ENCODE results near the gene ACTRT3. TPM values are rescaled to one million over a fixed set of nuclear protein-coding genes. Genes with fewer than 3 reads are reported as not detected.

Gene ACTRT3
- total and polyA plus RNA-seq, 4 experiments from 2014 or later: 0.09 to 0.17 TPM; not detected in 2

DNA sequence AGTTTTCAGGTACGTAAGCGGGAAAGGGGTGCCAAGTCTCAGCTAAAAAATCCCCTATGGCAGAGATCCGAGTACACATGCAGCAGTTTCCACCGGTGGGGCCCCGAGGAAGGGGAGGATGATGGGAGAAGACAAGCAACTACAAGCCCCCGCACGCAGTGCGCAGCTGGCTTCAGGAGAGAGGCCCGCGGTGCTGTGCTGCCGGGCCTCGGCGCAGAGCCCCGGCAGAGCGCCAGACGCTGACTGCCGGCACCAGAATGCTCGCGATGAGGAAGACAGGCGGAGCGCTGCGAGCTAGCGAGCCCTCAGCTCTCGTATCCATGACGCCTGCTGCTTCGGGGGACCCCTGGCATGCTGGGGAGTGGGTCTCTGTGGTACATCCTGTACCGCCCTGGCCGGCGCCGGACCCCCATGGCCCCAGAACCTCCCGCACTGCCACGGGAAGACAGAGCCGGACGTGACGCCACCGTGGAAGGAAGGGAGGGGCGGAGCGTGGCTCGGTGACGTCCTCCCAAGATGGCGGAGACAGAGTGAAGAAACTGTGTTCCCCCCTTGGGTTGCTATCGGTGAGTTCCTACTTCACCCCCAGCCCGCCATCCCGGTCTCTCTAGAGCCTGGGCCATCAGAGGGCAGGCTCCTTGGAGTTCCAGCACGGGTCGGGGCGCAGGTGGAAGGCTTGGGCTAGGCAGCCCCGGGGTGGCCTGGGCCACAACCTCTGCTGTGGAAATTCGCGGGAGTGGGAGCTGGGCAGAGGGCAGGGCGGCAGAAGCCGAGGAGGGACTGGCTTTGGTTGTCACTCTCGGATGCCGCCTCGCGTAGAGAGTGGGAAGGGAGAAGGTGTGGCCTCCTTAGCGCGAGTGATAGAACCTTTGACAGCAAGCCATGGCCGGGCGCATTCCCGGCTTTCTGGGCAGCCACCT, 3.8 kb upstream of the ACTRT3 start, which contains the start of gene MYNN:
Gene MYNN (plus strand): TSS at position 500 of the 920 bp plus-strand sequence. CDS start 900 bp downstream, outside the sequence.
- Histone ChIP-seq H3K4me1 (ENCODE audit: insufficient read depth, low read length) (peaks cover 36% of the 10 kb centered on the region), H3K36me3 (ENCODE audit: insufficient read depth, low read length) (peaks cover 12% of the 10 kb centered on the region), H3K27me3 (ENCODE audit: insufficient read depth, low read length) (no peaks in the 10 kb centered on the region), H3K4me3 (ENCODE audit: low read length in 2 of 2) (peak within 1 kb of the TSS; percentile 83 to 94), H3K9me3 (ENCODE audit: control insufficient read depth in 1 of 2, low read length in 2 of 2) (no peaks in the 10 kb centered on the region), H3K27ac (ENCODE audit: low read depth, low read length) (peak within 1 kb of the TSS; percentile 99)
- H3K36me3 Mint-ChIP-seq: peaks cover 22 to 58% of the 10 kb centered on the region in 2 donors
- H3K27me3 Mint-ChIP-seq: peaks cover 0 to 11% of the 10 kb centered on the region in 2 donors
- peak within 1 kb of the TSS; percentile 98 to 100 (median 99) for H3K27ac Mint-ChIP-seq
- POLR2A ChIA-PET (ENCODE audit: partially characterized antibody): interaction anchor here (0.6 to 3.7 kb wide), 18 partner anchors 10 to 1538 kb away, joined by 3 to 120 read pairs (median 6); partner anchors contain the start of genes LRRC34, LRRIQ4, PHC3 and PRKCI
- peak; percentile 92 to 95 (median 94) for DNase-seq
- intact Hi-C loops (cut with micrococcal nuclease): loop anchor here (1.0 to 5.0 kb wide), 8 partner anchors 8 to 1136 kb away; partner anchors contain the start of genes EIF5A2, LRRC34, LRRIQ4 and MECOM
- H3K4me3 Mint-ChIP-seq: peak within 1 kb of the TSS; percentile 92 to 99 (median 98)
- H3K9me3 Mint-ChIP-seq: peaks cover 0 to 12% (median 0%) of the 10 kb centered on the region in 8 donors
- CTCF ChIA-PET (ENCODE audit: partially characterized antibody): interaction anchor here (0.7 to 3.7 kb wide), 7 partner anchors 10 to 1039 kb away, joined by 3 to 37 read pairs (median 3); partner anchors contain the start of gene TERC
- peaks cover 26 to 70% (median 43%) of the 10 kb centered on the region in 4 donors for H3K4me1 Mint-ChIP-seq

DNA sequence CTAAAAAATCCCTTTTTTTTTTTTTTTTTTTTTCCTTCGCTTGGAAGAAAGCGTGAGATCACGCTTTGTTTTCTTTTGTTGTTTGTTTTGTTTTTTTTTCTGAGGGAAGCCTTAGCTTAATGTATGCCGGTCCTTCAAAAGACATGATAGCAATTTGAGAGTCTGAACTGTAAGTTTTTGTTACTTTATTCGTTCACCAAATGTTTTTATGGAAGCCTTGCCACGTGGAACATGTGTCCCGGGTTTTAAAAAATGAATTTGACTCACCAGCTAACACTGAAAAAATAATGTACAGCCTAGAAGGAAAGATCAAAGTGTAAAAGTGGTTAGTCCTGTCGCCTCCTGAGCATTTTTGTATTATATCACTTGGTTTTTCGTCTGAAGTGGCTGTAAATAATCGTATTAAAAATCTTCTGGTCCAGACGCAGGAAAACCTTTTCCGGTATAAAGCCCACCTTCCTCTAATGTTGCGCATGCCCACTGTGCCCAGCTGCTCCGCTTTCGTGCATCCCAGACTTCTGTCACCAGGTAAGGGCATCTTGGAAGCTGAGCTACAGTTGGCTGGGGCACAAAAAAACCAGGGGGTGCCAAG, 3.0 kb upstream of the ACTRT3 start:
- no peak for DNase-seq
- H3K27ac Mint-ChIP-seq: peak overlapping the region; percentile 98 to 100 (median 99)

DNA sequence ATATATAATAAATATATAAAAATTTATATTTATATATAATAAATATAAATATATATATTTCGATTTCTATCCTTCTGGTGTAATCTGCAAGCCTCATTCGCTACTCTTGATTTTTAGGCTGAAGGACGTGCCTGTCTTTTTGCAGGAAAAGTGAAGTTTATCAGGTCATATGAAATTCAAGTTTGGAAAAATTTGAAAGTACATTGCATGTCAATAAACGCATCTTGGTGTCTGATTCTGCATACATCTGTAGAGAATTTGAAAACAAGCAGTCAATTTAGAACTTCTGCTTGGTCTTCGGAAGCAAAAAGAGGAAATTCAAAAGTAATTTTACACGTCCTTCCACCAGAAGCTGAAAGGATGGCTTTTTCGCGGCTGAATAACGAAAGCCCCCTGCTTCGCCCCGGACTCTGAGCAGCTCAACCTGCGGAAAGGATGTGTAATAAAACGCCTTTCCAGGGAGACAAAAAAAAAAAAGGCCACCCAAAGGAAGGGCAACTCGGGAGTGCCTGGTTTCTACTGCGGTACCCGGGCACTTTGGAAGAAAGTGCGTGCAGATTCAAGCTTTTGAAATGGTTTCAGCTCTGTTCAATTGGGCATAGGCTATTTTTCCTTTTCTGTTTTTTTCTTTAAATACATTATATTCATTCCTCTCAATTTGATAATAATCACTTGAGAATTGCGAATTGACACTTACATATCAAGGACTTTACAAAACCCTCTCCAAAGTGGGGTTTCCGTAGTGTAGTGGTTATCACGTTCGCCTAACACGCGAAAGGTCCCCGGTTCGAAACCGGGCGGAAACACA, 2.3 kb upstream of the ACTRT3 start:
- Histone ChIP-seq H3K36me3 (ENCODE audit: insufficient read depth, low read length) (peaks cover 8% of the 10 kb centered on the region), H3K9me3 (ENCODE audit: control insufficient read depth in 1 of 2, low read length in 2 of 2) (no peaks in the 10 kb centered on the region), H3K27me3 (ENCODE audit: insufficient read depth, low read length) (no peaks in the 10 kb centered on the region), H3K4me3 (ENCODE audit: low read length in 2 of 2) (peak overlapping the region; percentile 83 to 94), H3K4me1 (ENCODE audit: insufficient read depth, low read length) (peaks cover 29% of the 10 kb centered on the region), H3K27ac (ENCODE audit: low read depth, low read length) (peak overlapping the region; percentile 99)
- H3K4me3 Mint-ChIP-seq: peak overlapping the region; percentile 92 to 99 (median 98)
- CTCF ChIA-PET (ENCODE audit: partially characterized antibody): interaction anchor here (0.7 to 3.7 kb wide), 7 partner anchors 8 to 1040 kb away, joined by 3 to 37 read pairs (median 3); partner anchors contain the start of genes SEC62 and TERC
- DNase-seq: peak; percentile 74 to 86 (median 83)
- H3K36me3 Mint-ChIP-seq: peaks cover 13 to 46% of the 10 kb centered on the region in 2 donors
- peaks cover 0 to 12% (median 0%) of the 10 kb centered on the region in 8 donors for H3K9me3 Mint-ChIP-seq
- POLR2A ChIA-PET (ENCODE audit: partially characterized antibody): interaction anchor here (0.7 to 3.7 kb wide), 16 partner anchors 9 to 1539 kb away, joined by 3 to 120 read pairs (median 8); partner anchors contain the start of genes LRRC34, LRRIQ4, PHC3 and PRKCI
- intact Hi-C loops (cut with micrococcal nuclease): loop anchor here (1.0 to 5.0 kb wide), 5 partner anchors 109 to 1137 kb away; partner anchors contain the start of genes EIF5A2, MECOM, PHC3 and SKIL
- peaks cover 22 to 65% (median 34%) of the 10 kb centered on the region in 4 donors for H3K4me1 Mint-ChIP-seq
- peak overlapping the region; percentile 98 to 100 (median 99) for H3K27ac Mint-ChIP-seq
- peaks cover 0 to 11% of the 10 kb centered on the region in 2 donors for H3K27me3 Mint-ChIP-seq

More for the DNA sequence above, 3.0 kb upstream of the ACTRT3 start:
- Histone ChIP-seq H3K4me1 (ENCODE audit: insufficient read depth, low read length) (peaks cover 31% of the 10 kb centered on the region), H3K9me3 (ENCODE audit: control insufficient read depth in 1 of 2, low read length in 2 of 2) (no peaks in the 10 kb centered on the region), H3K27ac (ENCODE audit: low read depth, low read length) (peak overlapping the region; percentile 99), H3K27me3 (ENCODE audit: insufficient read depth, low read length) (no peaks in the 10 kb centered on the region), H3K4me3 (ENCODE audit: low read length in 2 of 2) (peak overlapping the region; percentile 83 to 94), H3K36me3 (ENCODE audit: insufficient read depth, low read length) (peaks cover 9% of the 10 kb centered on the region)
- ChIA-PET POLR2A (ENCODE audit: partially characterized antibody) (interaction anchor here (0.7 to 3.7 kb wide), 20 partner anchors 9 to 1539 kb away, joined by 3 to 120 read pairs (median 6); partner anchors contain the start of genes LRRC34, LRRIQ4, PHC3 and PRKCI), CTCF (ENCODE audit: partially characterized antibody) (interaction anchor here (0.7 to 3.7 kb wide), 10 partner anchors 9 to 1040 kb away, joined by 3 to 37 read pairs (median 3); partner anchors contain the start of genes SEC62 and TERC)
- peaks cover 0 to 12% (median 0%) of the 10 kb centered on the region in 8 donors for H3K9me3 Mint-ChIP-seq
- H3K4me1 Mint-ChIP-seq: peaks cover 24 to 72% (median 38%) of the 10 kb centered on the region in 4 donors
- H3K4me3 Mint-ChIP-seq: peak overlapping the region; percentile 92 to 99 (median 98)
- peaks cover 0 to 11% of the 10 kb centered on the region in 2 donors for H3K27me3 Mint-ChIP-seq
- intact Hi-C loops (cut with micrococcal nuclease): loop anchor here (1.0 to 5.0 kb wide), 5 partner anchors 110 to 1136 kb away; partner anchors contain the start of genes EIF5A2, MECOM, PHC3 and SKIL
- peaks cover 20 to 52% of the 10 kb centered on the region in 2 donors for H3K36me3 Mint-ChIP-seq

DNA sequence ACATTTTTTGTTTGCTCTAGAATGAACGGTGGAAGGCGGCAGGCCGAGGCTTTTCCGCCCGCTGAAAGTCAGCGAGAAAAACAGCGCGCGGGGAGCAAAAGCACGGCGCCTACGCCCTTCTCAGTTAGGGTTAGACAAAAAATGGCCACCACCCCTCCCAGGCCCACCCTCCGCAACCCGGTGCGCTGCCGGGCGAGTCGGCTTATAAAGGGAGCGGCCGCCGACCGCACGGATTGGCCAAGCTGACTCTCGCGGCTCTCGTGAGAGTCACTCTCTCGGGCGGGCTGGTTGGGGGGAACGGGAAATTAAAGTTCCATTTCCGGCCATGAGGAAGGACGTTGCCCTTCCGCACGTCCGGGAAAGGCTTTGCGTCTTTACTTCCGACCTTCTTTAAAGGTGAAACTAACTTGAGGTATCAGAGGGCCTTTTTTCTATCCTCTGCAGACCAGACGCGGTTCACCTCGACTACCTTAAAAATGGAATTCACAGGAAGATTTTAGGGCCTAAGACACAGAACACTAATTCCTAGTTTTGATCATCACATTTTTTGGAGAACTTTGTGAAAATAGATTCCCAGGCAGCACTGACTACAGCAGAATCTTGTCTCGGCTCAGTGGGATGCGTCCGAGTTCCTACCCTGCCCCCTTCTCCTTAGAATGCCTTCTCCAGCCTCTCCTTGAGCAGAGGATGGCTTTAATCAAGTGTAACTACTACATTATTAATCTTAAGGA, 4.3 kb downstream of the ACTRT3 start, which contains the start of gene TERC:
Gene TERC (minus strand): TSS at position 179 of the 731 bp plus-strand sequence.
- peaks cover 0 to 7% (median 0%) of the 10 kb centered on the region in 8 donors for H3K9me3 Mint-ChIP-seq
- intact Hi-C loops (cut with micrococcal nuclease): loop anchor here (1.0 to 10.0 kb wide), 7 partner anchors 8 to 1700 kb away; partner anchors contain the start of genes EIF5A2, MYNN, PHC3 and RPL22L1
- Histone ChIP-seq H3K27me3 (ENCODE audit: insufficient read depth, low read length) (no peaks in the 10 kb centered on the region), H3K36me3 (ENCODE audit: insufficient read depth, low read length) (no peaks in the 10 kb centered on the region), H3K9me3 (ENCODE audit: control insufficient read depth in 1 of 2, low read length in 2 of 2) (no peaks in the 10 kb centered on the region), H3K27ac (ENCODE audit: low read depth, low read length) (peak within 1 kb of the TSS; percentile 87), H3K4me1 (ENCODE audit: insufficient read depth, low read length) (peaks cover 19% of the 10 kb centered on the region), H3K4me3 (ENCODE audit: low read length in 2 of 2) (peak within 1 kb of the TSS; percentile 36 to 70)
- peaks cover 17 to 44% (median 24%) of the 10 kb centered on the region in 4 donors for H3K4me1 Mint-ChIP-seq
- H3K27me3 Mint-ChIP-seq: no peaks in the 10 kb centered on the region
- POLR2A ChIA-PET (ENCODE audit: partially characterized antibody): interaction anchor here (0.8 to 4.9 kb wide), 15 partner anchors 8 to 1144 kb away, joined by 3 to 120 read pairs (median 6); partner anchors contain the start of genes EIF5A2, LRRC34, LRRIQ4 and MYNN
- CTCF ChIA-PET (ENCODE audit: partially characterized antibody): interaction anchor here (0.6 to 3.9 kb wide), 4 partner anchors 8 to 272 kb away, joined by 3 to 37 read pairs (median 3); partner anchors contain the start of genes GPR160 and MYNN
- H3K27ac Mint-ChIP-seq: peak within 1 kb of the TSS; percentile 95 to 99 (median 98)
- peak within 1 kb of the TSS; percentile 94 to 98 (median 98) for H3K4me3 Mint-ChIP-seq
- H3K36me3 Mint-ChIP-seq: peaks cover 0 to 7% of the 10 kb centered on the region in 2 donors
- peak; percentile 93 to 96 (median 95) for DNase-seq

DNA sequence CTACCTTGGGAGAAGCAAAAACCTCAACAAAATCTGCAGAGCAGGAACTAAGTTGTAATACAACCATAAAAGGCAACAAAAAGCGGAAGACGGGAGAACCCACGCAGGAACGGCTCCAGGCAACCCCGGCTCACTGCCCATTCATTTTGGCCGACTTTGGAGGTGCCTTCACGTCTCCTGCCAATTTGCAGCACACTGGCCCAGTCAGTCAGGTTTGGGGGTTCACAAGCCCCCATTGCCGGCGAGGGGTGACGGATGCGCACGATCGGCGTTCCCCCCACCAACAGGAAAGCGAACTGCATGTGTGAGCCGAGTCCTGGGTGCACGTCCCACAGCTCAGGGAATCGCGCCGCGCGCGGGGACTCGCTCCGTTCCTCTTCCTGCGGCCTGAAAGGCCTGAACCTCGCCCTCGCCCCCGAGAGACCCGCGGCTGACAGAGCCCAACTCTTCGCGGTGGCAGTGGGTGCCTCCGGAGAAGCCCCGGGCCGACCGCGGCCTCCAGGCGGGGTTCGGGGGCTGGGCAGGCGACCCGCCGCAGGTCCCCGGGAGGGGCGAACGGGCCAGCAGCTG, 5.0 kb downstream of the ACTRT3 start:
- no peaks in the 10 kb centered on the region for H3K27me3 Mint-ChIP-seq
- Histone ChIP-seq H3K4me1 (ENCODE audit: insufficient read depth, low read length) (peaks cover 26% of the 10 kb centered on the region), H3K9me3 (ENCODE audit: control insufficient read depth in 1 of 2, low read length in 2 of 2) (no peaks in the 10 kb centered on the region), H3K4me3 (ENCODE audit: low read length in 2 of 2) (peak overlapping the region; percentile 36 to 70), H3K27ac (ENCODE audit: low read depth, low read length) (peak overlapping the region; percentile 87), H3K36me3 (ENCODE audit: insufficient read depth, low read length) (no peaks in the 10 kb centered on the region), H3K27me3 (ENCODE audit: insufficient read depth, low read length) (no peaks in the 10 kb centered on the region)
- ChIA-PET CTCF (ENCODE audit: partially characterized antibody) (interaction anchor here (0.6 to 3.9 kb wide), 7 partner anchors 9 to 592 kb away, joined by 3 to 37 read pairs (median 3); partner anchors contain the start of genes GPR160 and MYNN), POLR2A (ENCODE audit: partially characterized antibody) (interaction anchor here (0.8 to 4.9 kb wide), 16 partner anchors 9 to 1144 kb away, joined by 3 to 120 read pairs (median 6); partner anchors contain the start of genes EIF5A2, LRRC34, LRRIQ4 and MYNN)
- peaks cover 0 to 7% (median 0%) of the 10 kb centered on the region in 8 donors for H3K9me3 Mint-ChIP-seq
- intact Hi-C loops (cut with micrococcal nuclease): loop anchor here (2.0 to 10.0 kb wide), 4 partner anchors 350 to 1700 kb away; partner anchors contain the start of genes EIF5A2, SKIL and TNIK
- peak overlapping the region; percentile 95 to 99 (median 98) for H3K27ac Mint-ChIP-seq
- peaks cover 0 to 7% of the 10 kb centered on the region in 2 donors for H3K36me3 Mint-ChIP-seq
- peak; percentile 64 to 77 (median 73) for DNase-seq
- H3K4me1 Mint-ChIP-seq: peaks cover 16 to 43% (median 24%) of the 10 kb centered on the region in 4 donors
- peak overlapping the region; percentile 94 to 98 (median 98) for H3K4me3 Mint-ChIP-seq

Measured in CD4-positive, alpha-beta memory T cell (primary cell).